OCI-LY3 (cell line): ENCODE results near the gene ELMO1.

Experiments
- EZH2phosphoT487 ChIP-seq: fragments of 200-600 bp; shearing (Covaris generic); IDR thresholded peaks from 2 replicates; pipeline ENCODE4 v1.6.1; 2018; ENCODE audit warnings: antibody characterized with exemption, mixed run types, low read depth
- TF ChIP-seq, protein P1 (sequence below): fragments of 200-600, 300-600 bp; sonication (generic); IDR thresholded peaks from 2 replicates; pipeline ENCODE4 v1.5.1; 2014; ENCODE audit warnings: antibody characterized with exemption, low read length, low read depth

- TF ChIP-seq, protein P1, sequence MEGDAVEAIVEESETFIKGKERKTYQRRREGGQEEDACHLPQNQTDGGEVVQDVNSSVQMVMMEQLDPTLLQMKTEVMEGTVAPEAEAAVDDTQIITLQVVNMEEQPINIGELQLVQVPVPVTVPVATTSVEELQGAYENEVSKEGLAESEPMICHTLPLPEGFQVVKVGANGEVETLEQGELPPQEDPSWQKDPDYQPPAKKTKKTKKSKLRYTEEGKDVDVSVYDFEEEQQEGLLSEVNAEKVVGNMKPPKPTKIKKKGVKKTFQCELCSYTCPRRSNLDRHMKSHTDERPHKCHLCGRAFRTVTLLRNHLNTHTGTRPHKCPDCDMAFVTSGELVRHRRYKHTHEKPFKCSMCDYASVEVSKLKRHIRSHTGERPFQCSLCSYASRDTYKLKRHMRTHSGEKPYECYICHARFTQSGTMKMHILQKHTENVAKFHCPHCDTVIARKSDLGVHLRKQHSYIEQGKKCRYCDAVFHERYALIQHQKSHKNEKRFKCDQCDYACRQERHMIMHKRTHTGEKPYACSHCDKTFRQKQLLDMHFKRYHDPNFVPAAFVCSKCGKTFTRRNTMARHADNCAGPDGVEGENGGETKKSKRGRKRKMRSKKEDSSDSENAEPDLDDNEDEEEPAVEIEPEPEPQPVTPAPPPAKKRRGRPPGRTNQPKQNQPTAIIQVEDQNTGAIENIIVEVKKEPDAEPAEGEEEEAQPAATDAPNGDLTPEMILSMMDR, result no peak
- no peak for TF ChIP-seq EZH2phosphoT487
Observed at GRCh38 chr7:36906448-36906847, 542.2 kb downstream of the ELMO1 start.
